Measurements from ENCODE around the gene NFATC1.

DNA sequence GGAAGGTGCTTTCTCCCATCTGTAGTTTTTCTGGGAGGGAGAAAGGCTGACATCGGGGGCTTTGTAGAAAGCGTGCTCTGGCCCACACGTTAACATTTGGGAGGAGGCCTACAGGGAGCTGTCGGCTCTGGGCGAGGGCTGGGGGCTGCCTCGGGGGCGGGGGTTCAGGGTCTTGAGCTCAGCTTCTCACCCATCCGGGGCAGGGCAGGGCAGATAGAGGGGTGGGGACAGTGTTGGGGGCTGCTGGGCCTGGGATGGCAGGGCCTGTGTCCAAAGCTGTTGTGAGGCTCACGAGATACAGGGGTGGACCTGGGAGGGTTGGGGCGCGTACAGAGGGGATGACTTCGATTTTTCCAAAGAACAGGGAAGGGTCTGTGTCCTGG is 27.0 kb downstream of the NFATC1 start:
- no peak for TF ChIP-seq CTCF (IDR thresholded peaks at IDR 0.05; ENCODE audit: low read depth, low read length)
- no peak for TF ChIP-seq EZH2phosphoT487 (IDR thresholded peaks at IDR 0.05; ENCODE audit: low read depth)

All from OCI-LY3 (cell line).